Activated CD4-positive, alpha-beta T cell treated with anti-CD3 and anti-CD28 coated beads for 4 hours (primary cell): ENCODE results near the gene PLEKHF1.
"Not testable (repeated sequence)": the region's sequence is repeated elsewhere in the genome, so short reads cannot be mapped to it uniquely, and the experiment has no call there.

Experiments
- DNase-seq, 2 donors: peaks; one replicate each; pipeline ENCODE4 v3.0.0-alpha.2; 2020

PLEKHF1 gene

GRCh38 chr19:29665826-29666577 is 741 bp downstream of the PLEKHF1 start:
- DNase-seq, result no peak

GRCh38 chr19:29666578-29667386 is 1.5 kb downstream of the PLEKHF1 start:
- no peak for DNase-seq

DNA sequence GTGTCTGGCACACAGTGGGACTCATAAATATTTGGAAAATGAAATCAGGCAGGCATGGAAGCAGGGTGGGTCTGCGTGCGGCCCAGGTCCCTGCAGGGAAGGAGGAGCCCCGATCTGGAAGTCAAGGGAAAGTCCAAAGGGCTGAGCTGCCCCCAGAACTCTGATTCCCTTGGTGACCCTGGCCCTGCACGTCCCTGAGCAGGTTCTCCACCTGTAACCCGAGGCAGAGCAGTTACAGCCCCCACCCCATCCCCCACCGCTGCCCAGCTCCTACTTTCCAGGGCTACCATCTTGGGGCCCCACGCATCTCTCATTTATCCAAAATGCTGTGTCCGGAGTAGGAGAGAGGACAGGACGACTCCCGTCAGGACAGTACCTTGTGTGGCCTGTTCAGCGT is 2.1 kb downstream of the PLEKHF1 start:
- no peak for DNase-seq

DNA sequence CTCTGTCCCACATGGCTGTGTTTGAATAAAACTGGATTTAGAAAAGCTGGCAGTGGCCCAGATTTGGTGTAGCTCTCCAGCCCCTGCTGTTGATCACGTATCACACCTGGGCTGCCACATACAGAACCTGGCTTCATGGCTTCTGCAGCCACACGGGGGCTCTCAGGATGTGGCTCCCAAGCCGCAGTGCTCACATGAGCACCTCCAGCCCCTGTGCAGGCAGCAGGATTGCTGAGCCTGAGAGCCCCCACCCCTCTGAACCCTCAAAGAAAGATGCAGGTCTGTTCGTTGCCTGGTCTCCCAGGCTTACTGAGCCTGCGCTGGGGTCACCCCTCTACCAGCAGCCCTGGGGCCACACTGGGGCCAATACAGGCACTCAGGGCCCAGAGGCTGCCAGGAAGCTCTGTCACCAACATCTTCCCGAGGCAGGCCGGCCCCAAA is 2.7 kb downstream of the PLEKHF1 start:
- peak; percentile 48 to 60 for DNase-seq

GRCh38 chr19:29668746-29669609 is 3.7 kb downstream of the PLEKHF1 start:
- no peak for DNase-seq

GRCh38 chr19:29670255-29670654 is 5.0 kb downstream of the PLEKHF1 start:
- DNase-seq, result no peak

DNA sequence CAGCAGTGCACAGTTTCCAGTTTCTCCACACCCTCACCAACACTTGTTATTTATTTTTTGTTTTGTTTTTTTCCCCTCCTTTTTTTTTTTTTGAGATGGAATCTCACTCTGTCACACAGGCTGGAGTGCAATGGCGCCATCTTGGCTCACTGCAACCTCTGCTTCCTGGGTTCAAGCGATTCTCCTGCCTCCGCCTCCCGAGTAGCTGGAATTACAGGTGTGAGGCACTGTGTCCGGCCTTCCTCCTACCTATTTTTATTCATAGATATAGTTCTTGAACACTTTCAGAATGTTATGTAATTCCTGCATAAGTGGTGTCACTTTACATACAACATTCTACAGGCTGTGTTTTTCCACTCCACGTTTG is 5.7 kb downstream of the PLEKHF1 start:
- DNase-seq, result not testable (repeated sequence)

GRCh38 chr19:29671393-29672160 is 6.3 kb downstream of the PLEKHF1 start:
- peak; percentile 84 to 91 for DNase-seq

- DNase-seq, result no peak
These were observed 7.2 kb downstream of the PLEKHF1 start for GRCh38 chr19:29672319-29672932.

GRCh38 chr19:29672933-29673336 is 7.7 kb downstream of the PLEKHF1 start:
- peak; percentile 87 to 90 for DNase-seq

DNA sequence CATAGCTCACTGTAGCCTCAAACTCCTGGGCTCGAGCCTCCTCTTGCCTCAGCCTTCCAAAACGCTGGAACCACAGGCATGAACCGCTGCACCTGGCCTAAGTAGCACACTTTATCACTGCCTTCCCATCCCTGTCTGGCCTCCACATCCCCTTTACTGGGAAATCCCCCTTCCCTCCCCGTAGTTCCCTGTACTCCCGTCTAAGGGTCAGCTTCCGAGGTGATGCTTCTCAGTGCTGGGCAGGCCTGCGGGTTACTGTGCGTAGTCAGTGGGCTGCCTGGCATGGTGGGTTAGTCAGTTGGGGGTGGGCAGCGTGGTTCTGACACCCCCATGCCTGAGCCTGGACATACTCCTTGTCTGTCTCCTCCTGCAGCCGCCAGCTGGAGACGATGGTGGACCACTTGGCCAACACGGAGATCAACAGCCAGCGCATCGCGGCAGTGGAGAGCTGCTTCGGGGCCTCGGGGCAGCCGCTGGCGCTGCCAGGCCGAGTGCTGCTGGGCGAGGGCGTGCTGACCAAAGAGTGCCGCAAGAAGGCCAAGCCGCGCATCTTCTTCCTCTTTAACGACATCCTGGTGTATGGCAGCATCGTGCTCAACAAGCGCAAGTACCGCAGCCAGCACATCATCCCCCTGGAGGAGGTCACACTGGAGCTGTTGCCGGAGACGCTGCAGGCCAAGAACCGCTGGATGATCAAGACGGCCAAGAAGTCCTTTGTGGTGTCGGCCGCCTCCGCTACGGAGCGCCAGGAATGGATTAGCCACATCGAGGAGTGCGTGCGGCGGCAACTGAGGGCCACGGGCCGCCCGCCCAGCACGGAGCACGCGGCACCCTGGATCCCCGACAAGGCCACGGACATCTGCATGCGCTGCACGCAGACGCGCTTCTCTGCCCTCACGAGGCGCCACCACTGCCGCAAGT is 8.4 kb downstream of the PLEKHF1 start:
- DNase-seq, result no peak

GRCh38 chr19:29674374-29675119 is 9.3 kb downstream of the PLEKHF1 start:
- no peak for DNase-seq

GRCh38 chr19:29675120-29675649 is 9.9 kb downstream of the PLEKHF1 start:
- DNase-seq, result no peak

DNA sequence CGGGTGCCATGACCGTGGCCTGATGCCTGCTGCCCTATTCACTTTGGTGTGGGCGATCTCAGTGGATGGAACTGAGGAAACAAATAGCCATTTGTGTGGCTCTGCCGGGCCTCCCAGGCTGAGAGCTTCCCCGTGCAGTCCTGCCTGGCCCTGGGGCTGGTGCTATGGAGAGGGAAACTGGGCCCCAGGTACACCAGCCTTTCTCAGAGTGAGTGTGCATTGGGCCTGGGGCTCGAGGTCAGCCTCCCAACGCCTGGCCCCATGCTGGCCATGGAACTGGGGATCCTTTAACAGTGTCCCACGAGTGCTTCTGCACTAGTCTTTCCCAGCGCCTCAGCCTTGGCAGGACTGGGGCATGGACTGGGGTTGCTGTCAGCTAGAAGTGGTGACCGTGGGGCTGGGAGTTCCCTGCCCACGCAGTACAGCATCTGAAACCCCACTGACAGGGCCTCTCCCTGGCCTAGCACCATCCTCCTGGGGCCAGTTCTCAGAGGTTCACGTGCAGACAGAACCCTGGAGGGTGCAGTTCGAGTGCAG is 10.5 kb downstream of the PLEKHF1 start:
- DNase-seq, result no peak

- no peak for DNase-seq
These were observed 11.3 kb downstream of the PLEKHF1 start for GRCh38 chr19:29676586-29676985.

GRCh38 chr19:29677001-29677817 is 11.9 kb downstream of the PLEKHF1 start:
- DNase-seq, result no peak

DNA sequence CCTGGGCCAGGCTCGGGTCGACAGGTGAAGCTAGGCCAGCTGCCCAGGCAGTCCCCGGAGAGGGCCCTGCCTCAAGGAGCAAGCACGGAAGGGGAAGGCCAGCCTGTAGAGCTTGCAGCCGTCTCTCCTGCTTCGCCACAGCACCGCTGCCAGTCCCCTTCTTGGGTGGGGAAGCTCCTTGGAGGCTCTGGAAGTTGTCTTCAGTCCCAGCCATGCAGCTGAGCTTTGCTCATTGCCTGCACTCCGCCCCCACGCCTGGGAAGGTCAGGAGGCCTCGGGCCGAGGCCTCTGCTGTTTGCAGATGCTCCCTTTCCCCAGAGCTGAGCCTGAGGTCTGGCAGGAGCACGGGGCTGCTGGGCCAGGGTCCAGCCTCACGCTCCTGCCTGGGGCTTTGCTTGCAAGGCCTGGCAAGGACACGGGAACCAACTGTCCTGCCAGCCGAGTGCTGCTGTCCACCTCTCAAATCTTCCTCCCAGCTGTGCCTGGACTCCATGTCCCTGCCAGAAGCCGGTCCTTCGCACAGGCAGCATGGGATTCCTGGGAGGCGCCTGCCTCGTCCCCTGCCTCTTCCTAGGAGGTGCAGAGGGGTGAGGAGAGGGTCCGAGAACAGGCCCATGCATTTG is 13.3 kb downstream of the PLEKHF1 start:
- no peak for DNase-seq

DNA sequence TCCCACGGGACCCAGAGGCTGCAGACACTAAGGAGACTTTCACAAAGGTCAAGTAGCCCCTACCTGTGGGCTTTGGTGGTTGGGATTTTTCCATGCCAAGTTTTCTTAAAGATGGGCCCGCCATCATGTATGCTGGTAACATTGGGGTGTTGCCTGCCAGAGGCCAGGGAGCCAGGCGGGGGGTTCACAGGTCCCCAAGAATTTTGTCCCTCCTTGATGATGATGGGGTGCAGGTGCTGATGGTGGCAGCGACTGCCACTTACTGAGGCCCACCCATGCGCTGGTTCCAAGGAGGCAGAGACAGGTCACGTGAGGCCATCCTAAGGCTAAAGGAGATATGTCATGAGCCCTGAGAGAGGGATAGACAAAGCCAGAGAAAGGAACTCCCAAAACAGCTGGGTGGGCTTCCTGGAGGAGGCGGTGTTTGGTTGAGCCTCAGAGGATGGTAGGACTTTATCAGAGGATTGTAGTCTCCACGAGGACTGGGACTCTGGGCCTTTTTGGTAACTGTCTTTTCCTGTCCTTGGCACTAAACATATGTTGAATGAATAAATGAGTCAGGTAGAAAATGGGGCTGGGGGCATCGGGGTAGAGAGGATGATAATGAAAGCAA is 14.4 kb downstream of the PLEKHF1 start:
- no peak for DNase-seq
